Ishikawa (cell line): ENCODE results near the gene TTLL7.

Experiments
- TAF1 ChIP-seq: IDR thresholded peaks from 2 replicates; pipeline ENCODE4 v1.6.1; 2012; ENCODE audit warnings: low read depth, mild to moderate bottlenecking
- TEAD4 ChIP-seq: IDR thresholded peaks from 2 replicates; pipeline ENCODE4 v1.6.1; 2012

GRCh38 chr1:83978056-83978455 lies 20.9 kb downstream of the TTLL7 start:
- TF ChIP-seq TEAD4 = no peak
- TF ChIP-seq TAF1 = no peak
